GM12878 (cell line): ENCODE measurements around the gene ARMC8. TPM values are rescaled to one million over a fixed set of nuclear protein-coding genes. Genes with fewer than 3 reads are reported as not detected.

Experiments used
- ATAC-seq: fragments of 200-7000 bp; cut with Tn5 transposase; 3 replicates; pipeline ENCODE4 v1.9.1; 2020; ENCODE audit warnings: mild to moderate bottlenecking, moderate library complexity
- BruUV-seq: library from RNA; stranded (reverse); fragments of 400-500 nt; replicated peaks from 2 replicates; lab custom pipeline; 2021; lab: Mats Ljungman, UMichigan
- CTCF ChIA-PET: fragments of 300-600 bp; sonication (Branson Sonifier 250); formaldehyde crosslinking; extraction: SDS; loops from one replicate; lab custom pipeline; 2021; ENCODE audit warnings: inconsistent platforms; lab: Yijun Ruan, JAX
- POLR2A ChIA-PET: fragments of 350-600 bp; formaldehyde crosslinking; extraction: SDS; loops from one replicate; lab custom pipeline; 2021; ENCODE audit warnings: inconsistent platforms; lab: Charles Lee
- RAD21 ChIA-PET: fragments of 300-600 bp; sonication (Branson Sonifier 250); formaldehyde crosslinking; loops from one replicate; lab custom pipeline; 2023; ENCODE audit warnings: antibody characterized with exemption; ENCODE audit not compliant: unreplicated experiment; lab: Charles Lee
- SMC1A ChIA-PET: fragments of 300-600 bp; sonication (Branson Sonifier 250); formaldehyde crosslinking; loops from one replicate; lab custom pipeline; 2023; ENCODE audit not compliant: unreplicated experiment, uncharacterized antibody; lab: Charles Lee
- DNase-seq: peaks from one replicate; pipeline ENCODE4 v3.0.0-alpha.2; 2011; ENCODE audit warnings: low read depth, low spot score
- FAIRE-seq: peaks from 3 replicates; lab custom pipeline; 2011; peaks lifted over from hg19 to GRCh38; lab: Jason Lieb, UNC
- H2AFZ ChIP-seq: 2 replicates; pipeline ENCODE4 v1.6.0; 2011; ENCODE audit warnings: low read depth, low read length, control low read depth; ENCODE audit not compliant: control insufficient read depth
- H3K27ac ChIP-seq: 2 replicates; pipeline ENCODE4 v1.5.1; 2011; ENCODE audit warnings: control low read depth; ENCODE audit not compliant: control insufficient read depth, insufficient read depth
- H3K27me3 ChIP-seq, 2 experiments: replicated peaks in 1 of 2; 2 replicates each; pipeline versions ENCODE4 v1.6.0 to v1.6.1; 2011; ENCODE audit warnings: low read length in 1 of 2; ENCODE audit not compliant: control insufficient read depth in 2 of 2, insufficient read depth in 2 of 2
- H3K36me3 ChIP-seq, 2 experiments: 2 replicates each; pipeline ENCODE4 v1.5.1; 2011; ENCODE audit warnings: low read length in 1 of 2; ENCODE audit not compliant: control insufficient read depth in 2 of 2, insufficient read depth in 2 of 2
- H3K4me1 ChIP-seq: 2 replicates; pipeline ENCODE4 v1.6.1; 2011; ENCODE audit warnings: mild to moderate bottlenecking, low read length, moderate library complexity, mixed read lengths; ENCODE audit not compliant: control insufficient read depth, insufficient read depth
- H3K4me2 ChIP-seq: 2 replicates; pipeline ENCODE4 v1.6.0; 2011; ENCODE audit warnings: control low read depth; ENCODE audit not compliant: control insufficient read depth, insufficient read depth
- H3K4me3 ChIP-seq: fragments of 200-600 bp; sonication (generic); 2 replicates; pipeline ENCODE4 v1.5.1; 2016
- H3K79me2 ChIP-seq: 2 replicates; pipeline ENCODE4 v1.6.0; 2011; ENCODE audit warnings: low read length; ENCODE audit not compliant: control insufficient read depth, insufficient read depth
- H3K9ac ChIP-seq: 2 replicates; pipeline ENCODE4 v1.8.0; 2011; ENCODE audit warnings: low read length, control low read depth, mixed read lengths; ENCODE audit not compliant: control insufficient read depth, insufficient read depth
- H3K9me3 ChIP-seq: replicated peaks from 3 replicates; pipeline ENCODE4 v1.5.1; 2011; ENCODE audit warnings: mild to moderate bottlenecking, low read length; ENCODE audit not compliant: control insufficient read depth, insufficient read depth
- H4K20me1 ChIP-seq: 2 replicates; pipeline ENCODE4 v1.6.0; 2011; ENCODE audit not compliant: control insufficient read depth, insufficient read depth
- CUX1 ChIP-seq: IDR thresholded peaks from 2 replicates; pipeline ENCODE4 v1.6.1; 2012; ENCODE audit warnings: improper control_type of control experiment, low read depth, low read length; ENCODE audit not compliant: insufficient replicate concordance
- HDAC2 ChIP-seq: fragments of 200-600 bp; sonication (generic); IDR thresholded peaks from 2 replicates; pipeline ENCODE4 v1.6.1; 2017
- JUND ChIP-seq: IDR thresholded peaks from 2 replicates; pipeline ENCODE4 v1.6.1; 2012; ENCODE audit warnings: low read depth, mild to moderate bottlenecking, low read length, improper control_type of control experiment, moderate library complexity
- KDM1A ChIP-seq: fragments of 200-600 bp; sonication (generic); IDR thresholded peaks from 2 replicates; pipeline ENCODE4 v1.6.1; 2016; ENCODE audit warnings: borderline replicate concordance
- PAX5 ChIP-seq: IDR thresholded peaks from 2 replicates; pipeline ENCODE4 v1.6.1; 2011; ENCODE audit warnings: low read depth, low read length, borderline replicate concordance
- POLR2AphosphoS5 ChIP-seq: IDR thresholded peaks from 2 replicates; pipeline ENCODE4 v1.6.1; 2011; ENCODE audit warnings: mild to moderate bottlenecking, low read length, inconsistent platforms
- RAD51 ChIP-seq: fragments of 450-650 bp; IDR thresholded peaks from 2 replicates; pipeline ENCODE4 v1.6.1; 2016; ENCODE audit warnings: moderate library complexity, mild to moderate bottlenecking, inconsistent platforms
- SMAD1 ChIP-seq: fragments of 450-650 bp; IDR thresholded peaks from 2 replicates; pipeline ENCODE4 v1.6.1; 2018; ENCODE audit warnings: mild to moderate bottlenecking, low read depth; ENCODE audit not compliant: partially characterized antibody
- SPI1 ChIP-seq: IDR thresholded peaks from 2 replicates; pipeline ENCODE4 v1.6.1; 2011; ENCODE audit warnings: low read depth, mild to moderate bottlenecking, low read length, moderate library complexity, borderline replicate concordance; ENCODE audit not compliant: insufficient read depth
- TCF3 ChIP-seq: IDR thresholded peaks from 2 replicates; pipeline ENCODE4 v1.6.1; 2012; ENCODE audit warnings: low read depth, mild to moderate bottlenecking, low read length, borderline replicate concordance; ENCODE audit not compliant: insufficient read depth
- USF2 ChIP-seq: IDR thresholded peaks from 2 replicates; pipeline ENCODE4 v1.6.1; 2011; ENCODE audit warnings: low read depth, low read length, improper control_type of control experiment, borderline replicate concordance
- YBX1 ChIP-seq: fragments of 450-650 bp; IDR thresholded peaks from 2 replicates; pipeline ENCODE4 v1.6.1; 2016; ENCODE audit warnings: antibody characterized with exemption
- ZBED1 ChIP-seq: IDR thresholded peaks from 2 replicates; pipeline ENCODE4 v1.6.1; 2016; ENCODE audit warnings: borderline replicate concordance
- ZSCAN29 ChIP-seq: fragments of 450-650 bp; IDR thresholded peaks from 2 replicates; pipeline ENCODE4 v1.6.1; 2017; ENCODE audit warnings: mild to moderate bottlenecking, moderate library complexity
- WGBS: methylation state at CpG from one replicate; pipeline ENCODE4 v1.1.6; 2016; ENCODE audit warnings: low lambda C conversion rate; ENCODE audit not compliant: insufficient replicate concordance, insufficient coverage; ENCODE audit errors: missing lambda C conversion rate; 5-methylcytosine and 5-hydroxymethylcytosine counted together
- in situ Hi-C: fragments of 300-500 bp; cut with MboI; formaldehyde crosslinking; loops from 9 replicates; pipeline ENCODE4 v1.14.3; 2018; ENCODE audit warnings: mixed read lengths
- intact Hi-C: fragments of 100-400 bp; cut with micrococcal nuclease; formaldehyde crosslinking; loops from one replicate; pipeline ENCODE4 v1.14.2; 2022; ENCODE audit not compliant: unreplicated experiment
- polyA plus RNA-seq, 11 experiments: library from polyadenylated mRNA; depleted of rRNA in 4 of 11; unstranded in 6 of 11; stranded (reverse) in 5 of 11; fragments of >200 nt; fragmentation: Nextera tagmentation in 4 of 11; fragmentation: Illumina TruSeq in 1 of 11; extraction: Ambion mirVana in 4 of 11; extraction: Trizol in 1 of 11; gene quantifications; 1 replicate in 1 of 11; 2 replicates in 10 of 11; pipeline versions ENCODE4 v1.2.1 to v1.2.3, GENCODE V29; 2011 to 2016; ENCODE audit warnings: inconsistent platforms in 2 of 11, missing spikeins in 2 of 11, low read depth in 1 of 11
- total RNA-seq, 4 experiments: library from RNA; depleted of rRNA in 3 of 4; stranded (reverse); fragments of >200 nt in 3 of 4; fragmentation: Illumina TruSeq in 1 of 4; extraction: Trizol in 1 of 4; gene quantifications; 2 replicates each; pipeline versions ENCODE4 v1.2.1 to v1.2.3, GENCODE V29; 2013 to 2021

The ARMC8 gene
- total and polyA plus RNA-seq, 10 of the 15 experiments (the other 5 are each of a cell fraction or from before 2014, with no cell fraction given), result 29.8 to 93.4 (median 45.3) TPM

- TF ChIP-seq ZBED1 (no peak), CUX1 (no peak)
Measured at GRCh38 chr3:138137861-138138260, 49.2 kb upstream of the ARMC8 start (continued).

GRCh38 chr3:138139691-138140090 is 47.4 kb upstream of the ARMC8 start:
- 0% methylated on average over 2 of the region's 2 CpGs for WGBS
- Histone ChIP-seq H3K4me1 (no peaks in the 10 kb centered on the region), H3K36me3 (no peaks in the 10 kb centered on the region), H3K27me3 (no peaks in the 10 kb centered on the region; a peak in 3 of 4 replicates), H4K20me1 (no peaks in the 10 kb centered on the region), H3K79me2 (no peaks in the 10 kb centered on the region), H3K9me3 (no peaks in the 10 kb centered on the region), H2AFZ (no peak overlapping the region), H3K9ac (no peak overlapping the region), H3K4me2 (no peak overlapping the region), H3K27ac (no peak overlapping the region), H3K4me3 (no peak overlapping the region)
- ChIA-PET CTCF (no interaction called here), RAD21 (no interaction called here), SMC1A (no interaction called here), POLR2A (no interaction called here)
- FAIRE-seq (no peak), ATAC-seq (no peak), DNase-seq (no peak)
- TF ChIP-seq SPI1 (no peak), PAX5 (no peak), JUND (no peak), USF2 (no peak), ZSCAN29 (no peak), TCF3 (no peak), YBX1 (no peak), POLR2AphosphoS5 (no peak), SMAD1 (no peak), HDAC2 (no peak), KDM1A (no peak), RAD51 (no peak)
- intact Hi-C loops, result no loop called here
- BruUV-seq, result no TSS peak
- in situ Hi-C loops, result no loop called here
